GM21381 (cell line): ENCODE data around the gene C22orf39.

Experiments used
- ATAC-seq: cut with Tn5 transposase; IDR thresholded peaks from one replicate; pipeline ENCODE4 v1.9.1; 2021; ENCODE audit warnings: mild to moderate bottlenecking, moderate library complexity; ENCODE audit not compliant: unreplicated experiment

Gene C22orf39

DNA sequence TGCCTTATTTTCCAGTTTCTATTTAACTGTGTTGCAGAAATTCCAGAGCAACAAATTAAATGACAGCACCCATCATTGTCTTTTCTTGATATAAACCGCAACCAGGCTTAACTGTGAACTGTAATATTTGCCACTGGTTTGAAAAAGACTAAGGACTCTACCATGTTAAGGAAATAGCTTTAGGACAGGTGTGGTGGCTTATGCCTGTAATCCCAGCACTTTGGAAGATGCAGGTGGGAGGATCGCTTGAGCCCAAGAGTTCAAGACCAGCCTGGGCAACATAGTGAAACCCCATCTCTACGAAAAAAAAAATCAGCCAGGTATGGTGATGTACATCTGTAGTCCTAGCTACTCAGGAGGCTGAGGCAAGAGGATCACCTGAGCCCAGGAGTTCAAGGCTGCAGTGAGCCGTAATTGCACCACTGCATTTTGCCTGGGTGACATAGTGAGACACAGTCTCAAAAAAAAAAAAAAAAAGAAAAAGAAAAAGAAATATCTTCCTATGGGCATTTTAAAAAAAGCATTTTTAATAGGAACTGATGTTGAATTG, 44.8 kb downstream of the C22orf39 start:
- ATAC-seq: no peak

DNA sequence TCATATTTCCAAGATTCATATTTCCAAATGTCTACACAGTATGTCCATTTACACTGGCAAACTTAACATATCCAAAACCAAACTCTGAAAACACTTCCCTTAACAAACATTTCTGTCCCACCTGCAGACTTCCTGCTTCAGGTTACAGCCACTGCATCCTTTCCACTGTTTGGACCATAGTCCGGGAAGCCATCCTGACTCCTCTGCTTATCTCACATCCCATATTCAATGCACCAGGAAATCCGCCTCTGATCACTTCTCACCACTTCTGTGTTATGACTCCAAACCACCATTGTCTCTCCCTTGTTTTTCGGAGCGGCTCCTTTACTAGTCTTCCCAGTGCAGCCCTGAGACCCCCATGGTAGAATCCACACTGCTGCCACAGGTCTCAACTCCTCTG, 46.0 kb downstream of the C22orf39 start:
- ATAC-seq: no peak

DNA sequence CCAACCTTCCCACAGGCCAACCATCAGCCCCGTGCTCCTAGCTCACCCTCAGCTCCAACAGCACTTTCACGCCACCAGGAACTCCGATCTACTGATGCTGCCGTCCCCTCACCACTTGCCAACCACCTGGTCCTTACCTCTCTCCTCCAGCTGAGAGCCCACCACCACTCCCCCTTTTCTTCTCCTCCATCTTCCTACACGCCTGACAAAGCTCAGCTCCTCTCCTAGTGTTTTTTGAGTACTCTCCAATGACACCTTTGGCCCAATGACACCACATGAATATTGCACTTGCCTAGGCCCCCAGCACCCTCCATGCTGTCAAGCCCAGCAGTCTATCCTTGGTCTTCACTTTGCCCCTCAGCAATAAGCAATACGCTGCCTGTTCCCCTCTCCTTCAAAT, 46.6 kb downstream of the C22orf39 start:
- no peak for ATAC-seq

DNA sequence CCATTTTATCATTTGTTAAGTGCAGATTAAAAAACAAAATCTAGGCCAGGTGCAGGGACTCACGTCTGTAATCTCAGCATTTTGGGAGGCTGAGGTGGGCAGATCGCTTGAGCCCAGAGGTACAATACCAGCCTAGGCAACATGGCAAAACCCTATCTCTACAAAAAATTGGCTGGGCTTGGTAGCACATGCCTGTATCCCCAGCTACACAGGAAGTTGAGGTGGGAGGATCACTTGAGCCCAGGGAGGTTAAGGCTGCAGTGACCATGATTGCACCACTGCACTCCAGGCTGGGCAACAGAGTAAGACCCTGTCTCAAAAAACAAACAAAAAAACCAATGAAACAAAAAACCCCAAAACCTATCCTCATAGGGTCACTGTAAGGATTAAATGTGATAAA, 48.9 kb downstream of the C22orf39 start:
- no peak for ATAC-seq

DNA sequence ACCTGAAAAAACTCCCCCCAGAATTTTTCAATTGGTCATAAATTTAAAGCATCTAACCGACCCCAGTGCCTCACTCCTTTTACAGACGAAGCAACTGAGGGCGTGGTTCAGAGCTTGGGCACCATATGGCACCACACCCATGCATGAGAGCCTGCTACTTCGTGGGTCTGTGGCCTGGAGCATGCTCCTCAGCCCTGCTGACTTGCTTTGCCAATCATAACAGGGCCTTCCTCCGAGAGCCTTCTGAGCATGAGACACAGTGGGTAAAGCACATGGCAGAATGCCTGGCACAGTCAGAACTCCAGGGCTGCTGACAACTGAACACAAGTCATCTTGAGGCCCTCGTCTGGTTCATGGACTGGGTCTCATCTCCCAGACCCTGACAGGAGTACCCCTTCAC, 49.3 kb downstream of the C22orf39 start:
- no peak for ATAC-seq

DNA sequence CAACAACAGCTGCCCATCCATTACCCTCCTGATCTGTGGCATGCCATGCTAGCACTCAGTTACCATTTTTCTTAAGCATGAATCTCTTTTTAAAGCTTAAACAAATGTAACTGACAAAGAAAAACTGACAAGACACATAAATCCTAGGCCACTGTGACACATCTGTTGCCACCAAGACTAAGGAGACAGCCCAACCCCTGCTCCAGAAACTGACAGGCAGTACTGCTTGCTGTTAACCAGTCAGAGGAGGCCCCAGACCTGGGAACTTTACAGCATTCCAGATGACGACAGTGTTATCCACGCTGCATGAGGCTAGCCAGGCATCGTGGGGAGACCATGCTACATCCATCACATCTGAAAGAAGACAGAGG, 49.8 kb downstream of the C22orf39 start:
- no peak for ATAC-seq

DNA sequence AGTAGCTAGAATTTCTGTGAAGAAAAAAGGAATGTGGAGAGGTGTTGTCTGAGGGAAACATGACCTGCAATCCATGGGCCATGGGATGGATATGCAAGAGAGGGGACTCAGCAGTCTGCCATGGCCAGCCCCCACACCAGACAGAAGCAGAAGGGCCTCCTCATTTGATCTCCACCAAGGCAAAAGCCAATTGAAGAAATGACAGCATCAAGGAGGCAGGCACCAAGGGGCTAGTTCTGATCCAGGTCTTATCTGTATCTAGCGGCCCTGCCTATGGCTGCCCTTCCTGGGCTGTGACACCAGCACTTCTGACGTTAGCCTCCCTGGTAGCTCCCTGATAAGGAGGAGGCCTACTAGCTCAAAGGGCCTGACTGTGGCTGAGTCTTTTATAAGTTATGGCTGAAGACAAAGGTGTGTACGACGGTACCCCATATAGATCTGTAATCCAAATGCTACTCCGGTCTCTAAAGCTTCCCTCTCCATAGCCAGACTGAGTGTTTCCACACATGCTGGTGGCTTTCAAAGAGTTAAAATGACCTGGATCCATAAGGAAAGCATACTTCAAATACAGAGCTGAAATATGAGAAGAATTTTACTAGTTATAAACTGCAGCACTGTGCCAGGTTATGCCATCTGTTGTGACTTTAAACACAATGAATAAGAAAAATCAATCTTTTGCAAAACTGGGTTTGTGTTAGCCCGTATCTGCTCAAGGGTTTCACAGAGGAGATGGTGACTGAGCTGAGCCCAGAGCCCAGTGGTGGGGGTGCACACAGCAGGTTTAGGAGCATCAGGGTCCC, 50.4 kb downstream of the C22orf39 start:
- no peak for ATAC-seq

DNA sequence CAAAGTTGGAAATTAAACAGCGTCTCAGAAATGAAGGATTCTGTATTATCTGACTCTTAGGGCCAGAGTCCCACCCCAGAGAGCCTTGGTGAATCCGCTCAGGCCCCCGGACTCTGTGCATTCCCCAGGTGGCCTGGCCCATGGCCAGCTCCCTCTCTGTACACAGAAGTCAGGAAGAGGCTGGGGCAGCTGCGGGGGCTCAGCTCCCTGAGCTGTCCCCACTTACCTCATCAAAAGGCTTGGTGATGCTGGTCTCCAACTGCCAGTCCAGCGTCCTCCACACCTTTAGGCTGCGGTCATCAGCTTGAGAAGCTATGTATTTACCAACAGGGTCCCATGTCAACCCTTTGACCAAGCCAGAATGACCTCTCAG, 51.0 kb downstream of the C22orf39 start:
- no peak for ATAC-seq

DNA sequence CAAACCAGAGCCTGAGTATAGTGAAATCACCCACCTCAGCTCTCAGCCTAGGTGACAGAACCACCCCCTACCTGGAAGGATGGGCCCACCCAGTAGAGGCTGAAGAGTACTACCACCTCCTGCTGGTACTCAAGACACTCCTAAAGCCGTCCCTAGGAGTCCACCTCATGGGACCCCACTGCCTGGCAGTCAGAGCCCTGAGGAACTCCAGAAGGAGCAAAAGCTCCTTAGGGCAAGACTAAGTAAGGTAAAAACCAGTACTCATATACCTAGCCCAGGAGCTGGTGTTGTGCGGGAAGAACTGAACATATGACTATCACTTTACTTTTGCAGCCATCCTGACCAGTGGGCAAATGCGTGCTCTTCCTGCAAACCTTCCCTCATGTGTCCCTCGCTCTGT, 52.2 kb downstream of the C22orf39 start:
- no peak for ATAC-seq

DNA sequence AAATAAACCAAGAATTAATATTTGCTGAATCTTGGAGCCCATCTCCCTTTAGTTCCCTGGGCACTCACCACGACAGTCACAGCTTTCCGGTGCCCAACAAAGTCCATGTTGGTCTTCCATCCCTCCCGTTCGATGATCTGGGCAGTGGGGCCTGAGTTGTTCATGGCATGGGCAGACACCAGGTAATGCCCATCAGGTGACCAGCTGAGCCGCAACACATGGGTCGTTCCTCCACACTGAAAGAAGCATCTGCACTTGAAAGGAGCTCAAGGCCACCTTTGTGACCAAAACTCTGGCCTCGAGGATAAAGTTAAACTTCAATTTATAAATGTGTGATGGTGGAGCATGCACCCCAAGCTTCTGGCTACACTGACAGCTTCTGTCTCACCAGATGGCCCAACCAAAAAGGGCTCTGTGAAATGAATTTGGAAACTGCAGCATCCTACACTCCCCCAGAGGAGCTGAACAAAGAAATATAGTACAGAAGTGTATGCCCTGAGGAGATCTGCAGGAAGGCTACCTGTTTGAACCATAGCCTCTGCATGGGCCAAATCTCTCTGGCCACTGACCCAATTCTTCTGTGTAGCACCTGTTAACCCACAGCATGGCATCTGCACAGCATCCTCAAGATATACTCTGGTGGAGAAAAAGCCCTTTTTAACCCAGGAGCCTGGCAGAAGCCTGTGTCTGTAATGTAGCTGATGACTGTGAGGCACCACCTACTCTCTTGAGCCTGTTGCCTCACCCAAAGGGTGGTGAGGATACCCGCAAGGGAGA, 53.0 kb downstream of the C22orf39 start:
- no peak for ATAC-seq

DNA sequence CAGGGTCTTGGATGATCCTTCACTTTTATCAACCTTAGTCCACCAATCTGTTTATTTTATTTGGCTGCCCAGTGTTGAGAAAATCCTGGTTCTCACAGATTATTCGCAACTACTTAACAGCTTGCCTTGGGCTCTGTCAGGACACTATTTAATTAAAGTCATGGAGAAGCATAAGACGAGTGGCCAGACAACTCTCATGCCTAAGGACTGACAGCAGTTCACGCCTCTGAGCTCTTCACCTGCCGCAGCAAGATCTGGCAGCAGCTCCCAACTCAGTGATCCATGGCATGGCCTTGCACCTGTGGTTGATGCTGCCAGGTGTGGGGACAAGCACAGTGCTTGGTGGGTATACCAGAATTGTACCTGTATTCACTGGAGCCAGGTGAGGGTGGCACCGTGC, 53.8 kb downstream of the C22orf39 start:
- no peak for ATAC-seq
